T-cell (primary cell): ENCODE results near the gene C9orf50. TPM values are rescaled to one million over a fixed set of nuclear protein-coding genes. Genes with fewer than 3 reads are reported as not detected.
"Not testable (repeated sequence)": the region's sequence is repeated elsewhere in the genome, so short reads cannot be mapped to it uniquely, and the experiment has no call there.

Experiments
- ATAC-seq, 4 experiments: fragments of 200-7000 bp in 3 of 4; fragments of 150-1000 bp in 1 of 4; cut with Tn5 transposase; replicated peaks in 1 of 4; 1 replicate in 3 of 4; 2 replicates in 1 of 4; pipeline ENCODE4 v1.10.0; 2021; ENCODE audit warnings: moderate library complexity in 3 of 4, mild to moderate bottlenecking in 2 of 4, moderate number of reproducible peaks in 1 of 4
- CTCF ChIA-PET, 2 donors: fragments of 300-600 bp; sonication (Branson Sonifier 250); formaldehyde crosslinking; loops; one replicate each; lab custom pipeline; 2022; ENCODE audit warnings: antibody characterized with exemption in 2 of 2; lab: Charles Lee
- POLR2A ChIA-PET, 2 donors: fragments of 300-600 bp; sonication (Branson Sonifier 250); formaldehyde crosslinking; loops; one replicate each; lab custom pipeline; 2022; ENCODE audit warnings: antibody characterized with exemption in 2 of 2; lab: Charles Lee
- DNase-seq, 35 experiments: peaks; one replicate each; pipeline versions ENCODE4 v3.0.0 to v3.0.0-alpha.2; 2013 to 2023
- H3K27ac ChIP-seq: one replicate; pipeline ENCODE4 v1.5.1; 2013; ENCODE audit warnings: low read length
- H3K27me3 ChIP-seq, 2 experiments: replicated peaks in 1 of 2; 1 replicate in 1 of 2; 2 replicates in 1 of 2; pipeline versions ENCODE4 v1.6.1 to v1.7.0; 2013; ENCODE audit warnings: low read length in 1 of 2, mixed read lengths in 1 of 2; ENCODE audit not compliant: control insufficient read depth in 2 of 2, insufficient read depth in 2 of 2; ENCODE audit errors: extremely low read depth in 1 of 2
- H3K36me3 ChIP-seq, 2 donors: 1 replicate in 1 of 2; 2 replicates in 1 of 2; pipeline versions ENCODE4 v1.6.1 to v1.7.0; 2013; ENCODE audit warnings: low read length in 1 of 2; ENCODE audit not compliant: control insufficient read depth in 2 of 2, insufficient read depth in 1 of 2; ENCODE audit errors: extremely low read depth in 1 of 2
- H3K4me1 ChIP-seq, 2 experiments: 1 replicate in 1 of 2; 2 replicates in 1 of 2; pipeline versions ENCODE4 v1.6.1 to v1.7.0; 2013; ENCODE audit warnings: low read length in 2 of 2, mixed read lengths in 1 of 2; ENCODE audit not compliant: insufficient read depth in 2 of 2, control insufficient read depth in 1 of 2; ENCODE audit errors: extremely low read depth in 1 of 2
- H3K4me3 ChIP-seq, 2 donors: 1 replicate in 1 of 2; 2 replicates in 1 of 2; pipeline versions ENCODE4 v1.5.1 to v1.7.0; 2013; ENCODE audit warnings: mild to moderate bottlenecking in 2 of 2, low read length in 1 of 2, moderate library complexity in 1 of 2; ENCODE audit not compliant: control insufficient read depth in 1 of 2; ENCODE audit errors: extremely low read depth in 1 of 2
- H3K9me3 ChIP-seq: 2 replicates; pipeline ENCODE4 v1.7.0; 2013
- H3K27ac Mint-ChIP-seq, 2 donors: one replicate each; pipeline ENCODE4 v1.8.0; 2020 to 2021; ENCODE audit warnings: mild to moderate bottlenecking in 2 of 2, mixed read lengths in 2 of 2
- H3K27me3 Mint-ChIP-seq, 2 donors: one replicate each; pipeline ENCODE4 v1.8.0; 2021 to 2022; ENCODE audit warnings: mixed read lengths in 2 of 2
- H3K36me3 Mint-ChIP-seq: one replicate; pipeline ENCODE4 v1.8.0; 2021; ENCODE audit warnings: mixed read lengths
- H3K4me1 Mint-ChIP-seq, 3 donors: one replicate each; pipeline ENCODE4 v1.8.0; 2020 to 2022; ENCODE audit warnings: mixed read lengths in 3 of 3, mild to moderate bottlenecking in 1 of 3
- H3K4me3 Mint-ChIP-seq, 3 donors: one replicate each; pipeline ENCODE4 v1.8.0; 2020 to 2022; ENCODE audit warnings: mild to moderate bottlenecking in 3 of 3, mixed read lengths in 3 of 3, moderate library complexity in 3 of 3
- H3K9me3 Mint-ChIP-seq, 3 donors: one replicate each; pipeline ENCODE4 v1.8.0; 2020 to 2022; ENCODE audit warnings: mixed read lengths in 3 of 3
- WGBS: methylation state at CpG from one replicate; pipeline ENCODE4 v1.1.5; 2013; ENCODE audit warnings: missing lambda C conversion rate; ENCODE audit not compliant: insufficient coverage; 5-methylcytosine and 5-hydroxymethylcytosine counted together
- total RNA-seq, 35 experiments: library from RNA in 6 of 35; stranded (reverse) in 6 of 35; fragments of 120-200 nt in 1 of 35; gene quantifications; one replicate each; pipeline versions ENCODE4 v1.2.1 to v1.2.4 and lab custom pipeline; 2013 to 2026

The C9orf50 gene
- total RNA-seq, 5 donors from 2014 or later (not counting 1 experiment from before 2014, with no cell fraction given), result not detected

DNA sequence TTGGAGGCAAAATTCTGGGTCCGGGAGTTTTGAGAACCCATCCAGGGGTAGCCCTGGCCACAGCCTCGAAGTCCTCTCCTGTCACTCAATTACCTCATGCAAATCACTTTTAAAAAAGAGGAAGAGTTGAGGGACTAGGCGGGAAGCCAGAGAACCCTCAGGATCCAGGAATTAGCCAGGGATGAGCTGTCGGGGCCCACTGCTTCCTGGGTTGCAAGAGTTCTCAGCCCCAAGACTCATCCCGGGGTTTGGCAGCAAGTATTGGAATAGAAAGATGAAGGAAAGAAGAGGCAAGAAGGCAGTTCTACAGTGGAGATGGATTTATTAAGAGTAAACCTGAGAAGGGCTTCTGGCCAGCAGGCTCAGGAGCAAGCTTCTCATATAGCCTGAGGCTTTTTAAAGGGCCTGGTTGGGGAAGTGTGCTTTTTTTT is 25.6 kb downstream of the C9orf50 start:
- no peaks in the 10 kb centered on the region for H3K9me3 ChIP-seq
- ChIA-PET CTCF (interaction anchor here in 1 of 2 donors (0.6 kb wide), 1 partner anchor 29 kb away, joined by 3 read pairs; no protein-coding TSS in a partner anchor), POLR2A (no interaction called here)
- Mint-ChIP-seq H3K4me1 (peaks cover 16 to 32% (median 22%) of the 10 kb centered on the region in 3 donors), H3K36me3 (no peaks in the 10 kb centered on the region), H3K4me3 (no peak overlapping the region), H3K9me3 (no peaks in the 10 kb centered on the region), H3K27ac (peak overlapping the region; percentile 1 to 20), H3K27me3 (peaks cover 3 to 10% of the 10 kb centered on the region in 2 donors)
- peaks cover 0 to 28% of the 10 kb centered on the region in 2 experiments for H3K27me3 ChIP-seq
- no peak overlapping the region for H3K27ac ChIP-seq
- H3K4me3 ChIP-seq, result no peak overlapping the region
- DNase-seq (no peak), ATAC-seq (no peak)
- WGBS, result 94% methylated on average over 2 of the region's 5 CpGs
- H3K36me3 ChIP-seq, result no peaks in the 10 kb centered on the region
- peaks cover 0 to 31% of the 10 kb centered on the region in 2 experiments for H3K4me1 ChIP-seq

DNA sequence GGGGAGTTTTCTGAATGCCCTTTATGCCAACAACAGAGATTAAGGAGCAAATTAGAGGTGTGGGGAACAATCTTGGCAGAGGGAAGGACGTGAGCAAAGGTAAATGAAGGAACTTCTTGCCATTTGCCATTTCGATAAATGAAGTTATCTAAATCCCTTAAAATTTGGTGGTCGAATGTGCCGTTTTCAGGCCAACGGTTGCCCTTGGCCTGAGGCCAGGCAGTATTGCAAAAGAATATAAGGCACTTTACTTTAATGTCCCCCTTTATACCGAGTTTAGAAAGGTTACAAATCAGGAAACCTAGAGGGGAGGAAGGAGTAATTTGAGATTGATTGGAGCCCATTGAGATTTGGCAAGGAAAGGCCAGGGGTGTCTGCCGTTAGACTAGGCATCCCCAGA is 26.3 kb downstream of the C9orf50 start:
- 100% methylated on average over 2 of the region's 7 CpGs for WGBS
- Histone ChIP-seq H3K27me3 (peaks cover 0 to 28% of the 10 kb centered on the region in 2 experiments), H3K36me3 (peaks cover 0 to 2% of the 10 kb centered on the region in 2 donors), H3K4me3 (no peak overlapping the region), H3K27ac (no peak overlapping the region), H3K9me3 (no peaks in the 10 kb centered on the region), H3K4me1 (peaks cover 0 to 31% of the 10 kb centered on the region in 2 experiments)
- Mint-ChIP-seq H3K4me1 (peaks cover 16 to 32% (median 22%) of the 10 kb centered on the region in 3 donors), H3K36me3 (no peaks in the 10 kb centered on the region), H3K27me3 (peaks cover 5 to 11% of the 10 kb centered on the region in 2 donors), H3K4me3 (no peak overlapping the region), H3K27ac (no peak overlapping the region), H3K9me3 (no peaks in the 10 kb centered on the region)
- DNase-seq (no peak), ATAC-seq (no peak)
- ChIA-PET POLR2A (no interaction called here), CTCF (no interaction called here)

DNA sequence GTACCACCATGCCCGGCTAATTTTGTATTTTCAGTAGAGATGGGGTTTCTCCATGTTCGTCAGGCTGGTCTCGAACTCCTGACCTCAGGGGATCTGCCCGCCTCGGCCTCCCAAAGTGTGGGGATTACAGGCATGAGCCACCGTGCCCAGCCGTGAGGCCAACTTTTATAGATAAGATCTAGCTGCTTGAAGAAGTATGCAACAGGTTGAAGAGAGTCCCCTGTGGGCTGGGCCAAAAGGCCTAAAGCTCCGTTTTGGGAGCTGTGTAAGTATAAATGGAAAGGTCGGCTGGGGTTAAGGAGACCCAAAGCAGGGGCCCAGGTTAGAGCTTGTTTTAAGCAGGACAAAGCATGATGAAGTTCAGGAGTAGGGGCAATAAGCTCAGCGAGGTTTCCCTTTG is 28.1 kb downstream of the C9orf50 start:
- CTCF ChIA-PET, H3K9me3 Mint-ChIP-seq, ATAC-seq, H3K36me3 Mint-ChIP-seq, H3K9me3 ChIP-seq, H3K4me3 ChIP-seq, H3K27ac ChIP-seq, H3K27ac Mint-ChIP-seq, H3K36me3 ChIP-seq, H3K27me3 Mint-ChIP-seq, DNase-seq, H3K4me3 Mint-ChIP-seq: not testable (repeated sequence)
- H3K4me1 ChIP-seq, result peaks cover under 1 to 20% of the 10 kb centered on the region in 2 experiments
- peaks cover 0 to 17% of the 10 kb centered on the region in 2 experiments for H3K27me3 ChIP-seq
- POLR2A ChIA-PET, result interaction anchor here in 1 of 2 donors (0.6 kb wide), 1 partner anchor 255 kb away, joined by 17 read pairs; no protein-coding TSS in a partner anchor
- WGBS, result 85% methylated on average over 10 of the region's 10 CpGs
- peaks cover 8 to 23% (median 14%) of the 10 kb centered on the region in 3 donors for H3K4me1 Mint-ChIP-seq

DNA sequence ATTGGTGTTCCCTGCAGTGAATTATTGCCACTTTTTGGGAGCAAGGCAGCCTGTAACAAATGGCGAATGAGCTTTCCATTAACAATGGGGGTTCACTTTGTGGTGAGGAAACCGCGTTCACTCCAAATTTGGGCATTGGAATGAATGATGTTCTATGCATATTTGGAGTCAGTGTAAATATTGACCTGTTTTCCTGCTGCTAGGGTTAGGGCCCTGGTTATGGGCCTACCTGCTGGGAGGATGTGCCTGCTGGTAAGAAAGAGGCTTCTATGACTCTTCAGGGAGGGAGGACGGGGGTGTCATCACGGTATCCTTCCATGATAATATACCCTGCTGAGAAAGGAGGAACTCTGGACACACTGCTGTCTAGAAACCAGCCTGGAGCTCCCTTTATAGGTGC is 29.0 kb downstream of the C9orf50 start:
- H3K4me3 ChIP-seq, result no peak overlapping the region
- peaks cover 0 to 12% of the 10 kb centered on the region in 2 experiments for H3K27me3 ChIP-seq
- peaks cover 0 to 2% of the 10 kb centered on the region in 2 donors for H3K36me3 ChIP-seq
- H3K9me3 Mint-ChIP-seq, result no peaks in the 10 kb centered on the region
- H3K36me3 Mint-ChIP-seq, result no peaks in the 10 kb centered on the region
- H3K4me1 Mint-ChIP-seq, result peaks cover 12 to 23% (median 15%) of the 10 kb centered on the region in 3 donors
- H3K27ac Mint-ChIP-seq, result no peak overlapping the region
- peaks cover 6 to 7% of the 10 kb centered on the region in 2 donors for H3K27me3 Mint-ChIP-seq
- no peak overlapping the region for H3K27ac ChIP-seq
- ATAC-seq (no peak), DNase-seq (no peak)
- CTCF ChIA-PET, result no interaction called here
- no peak overlapping the region for H3K4me3 Mint-ChIP-seq
- POLR2A ChIA-PET, result interaction anchor here in 1 of 2 donors (0.5 kb wide), 1 partner anchor 847 kb away, joined by 6 read pairs; no protein-coding TSS in a partner anchor
- peaks cover 7 to 19% of the 10 kb centered on the region in 2 experiments for H3K4me1 ChIP-seq
- no peaks in the 10 kb centered on the region for H3K9me3 ChIP-seq
- WGBS, result 85% methylated on average over 5 of the region's 5 CpGs

DNA sequence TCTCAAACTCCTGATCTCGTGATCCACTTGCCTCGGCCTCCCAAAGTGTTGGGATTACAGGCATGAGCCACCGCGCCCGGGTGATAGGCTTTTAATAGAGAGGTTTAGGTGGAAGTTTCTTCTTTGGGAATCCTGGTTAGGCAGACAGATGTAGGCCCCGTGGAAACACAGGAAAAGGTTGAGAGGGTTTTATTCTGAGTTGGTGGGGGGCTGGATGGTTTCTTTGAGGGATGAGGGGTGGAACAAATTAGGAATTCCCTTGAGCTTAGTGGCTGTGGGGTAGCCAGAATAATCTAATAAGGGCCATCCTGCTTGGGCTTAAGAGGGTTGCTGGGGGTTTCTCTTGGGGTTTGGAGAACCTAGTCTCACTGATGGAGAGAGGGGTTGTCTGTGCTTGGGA is 30.4 kb downstream of the C9orf50 start:
- no peaks in the 10 kb centered on the region for H3K9me3 Mint-ChIP-seq
- H3K27me3 Mint-ChIP-seq, result peaks cover 6 to 7% of the 10 kb centered on the region in 2 donors
- Histone ChIP-seq H3K27ac (no peak overlapping the region), H3K27me3 (peaks cover 0 to 6% of the 10 kb centered on the region in 2 experiments), H3K4me1 (peaks cover 15 to 21% of the 10 kb centered on the region in 2 experiments), H3K36me3 (peaks cover 0 to 2% of the 10 kb centered on the region in 2 donors), H3K9me3 (no peaks in the 10 kb centered on the region), H3K4me3 (no peak overlapping the region)
- H3K4me3 Mint-ChIP-seq, result no peak overlapping the region
- ChIA-PET POLR2A (no interaction called here), CTCF (interaction anchor here in 1 of 2 donors (0.6 kb wide), 1 partner anchor 431 kb away, joined by 3 read pairs; no protein-coding TSS in a partner anchor)
- H3K4me1 Mint-ChIP-seq, result peaks cover 2 to 17% (median 14%) of the 10 kb centered on the region in 3 donors
- DNase-seq (no peak), ATAC-seq (no peak)
- no peaks in the 10 kb centered on the region for H3K36me3 Mint-ChIP-seq
- H3K27ac Mint-ChIP-seq, result peak overlapping the region in 1 of 2 donors; percentile 50
- 78% methylated on average over 6 of the region's 6 CpGs for WGBS

DNA sequence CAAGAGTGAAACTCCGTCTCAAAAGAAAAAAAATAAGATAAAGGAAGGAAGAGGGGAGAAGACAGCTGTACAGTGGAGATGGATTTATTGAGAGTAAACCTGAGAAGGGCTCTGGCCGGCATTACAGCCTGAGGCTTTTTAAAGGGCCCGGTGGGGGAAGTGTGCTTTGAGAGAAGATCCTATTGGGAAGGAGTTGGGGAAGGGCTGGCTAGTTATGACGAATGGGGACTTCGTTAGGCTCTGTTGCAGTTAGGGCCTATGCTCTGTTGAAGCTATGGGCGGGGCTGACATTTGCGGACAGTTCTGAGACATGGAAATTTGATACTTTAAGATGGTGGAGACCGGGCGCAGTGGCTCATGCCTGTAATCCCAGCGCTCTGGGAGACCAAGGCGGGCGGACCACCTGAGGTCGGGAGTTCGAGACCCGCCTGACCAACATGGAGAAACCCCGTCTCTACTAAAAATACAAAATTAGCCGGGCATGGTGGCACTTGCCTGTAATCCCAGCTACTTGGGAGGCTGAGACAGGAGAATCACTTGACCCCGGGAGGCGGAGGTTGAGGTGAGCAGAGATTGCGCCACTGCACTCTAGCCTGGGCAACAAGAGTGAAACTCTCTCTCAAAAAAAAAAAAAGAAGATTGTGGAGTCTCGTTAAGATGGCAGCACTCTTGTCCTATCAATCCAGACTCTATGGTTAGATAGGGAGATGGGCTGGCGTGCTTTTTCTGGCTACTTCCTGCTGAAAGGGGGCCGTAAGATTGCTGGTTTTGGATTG is 33.2 kb downstream of the C9orf50 start:
- CTCF ChIA-PET, result no interaction called here
- Mint-ChIP-seq H3K4me3 (no peak overlapping the region), H3K27me3 (peaks cover 6 to 7% of the 10 kb centered on the region in 2 donors), H3K4me1 (peaks cover 13 to 34% (median 18%) of the 10 kb centered on the region in 3 donors), H3K9me3 (no peaks in the 10 kb centered on the region), H3K27ac (peak overlapping the region in 1 of 2 donors; percentile 85), H3K36me3 (no peaks in the 10 kb centered on the region)
- H3K4me1 ChIP-seq, result peaks cover 26 to 45% of the 10 kb centered on the region in 2 experiments
- POLR2A ChIA-PET, result no interaction called here
- DNase-seq (no peak), ATAC-seq (no peak)
- H3K36me3 ChIP-seq, result peaks cover 0 to 2% of the 10 kb centered on the region in 2 donors
- 79% methylated on average over 9 of the region's 23 CpGs for WGBS
- no peak overlapping the region for H3K27ac ChIP-seq
- no peak overlapping the region for H3K4me3 ChIP-seq
- H3K27me3 ChIP-seq, result no peaks in the 10 kb centered on the region
- H3K9me3 ChIP-seq, result no peaks in the 10 kb centered on the region
